Ovary (tissue), 3 donors: Measurements from ENCODE around the gene COL5A1.

Experiments
- CTCF ChIP-seq, 3 donors: fragments of 450-650 bp in 2 of 3; fragments of 200-600 bp in 1 of 3; IDR thresholded peaks; one replicate each; pipeline versions ENCODE4 v1.5.1 to v1.8.0; 2016 to 2022; ENCODE audit warnings: antibody characterized with exemption in 3 of 3, mild to moderate bottlenecking in 1 of 3
- EP300 ChIP-seq: sonication (generic); formaldehyde crosslinking; IDR thresholded peaks from one replicate; pipeline ENCODE4 v1.6.1; 2017; ENCODE audit warnings: antibody characterized with exemption
- POLR2A ChIP-seq: fragments of 450-650 bp; IDR thresholded peaks from one replicate; pipeline ENCODE4 v1.6.1; 2017; ENCODE audit warnings: antibody characterized with exemption, mild to moderate bottlenecking, moderate library complexity
- donor health status: DM: no; HTN: no; CAD: no.

GRCh38 chr9:134756098-134756497 lies 114.5 kb downstream of the COL5A1 start:
- TF ChIP-seq CTCF (IDR thresholded peaks at IDR 0.05) (no peak), POLR2A (no peak), EP300 (no peak)
